ENCODE measurements around the gene SEM1.
A peak's percentile ranks its signal among the peaks of the same experiment; 100 is the strongest.
"Not testable (repeated sequence)": the region's sequence is repeated elsewhere in the genome, so short reads cannot be mapped to it uniquely, and the experiment has no call there.

The SEM1 gene

DNA sequence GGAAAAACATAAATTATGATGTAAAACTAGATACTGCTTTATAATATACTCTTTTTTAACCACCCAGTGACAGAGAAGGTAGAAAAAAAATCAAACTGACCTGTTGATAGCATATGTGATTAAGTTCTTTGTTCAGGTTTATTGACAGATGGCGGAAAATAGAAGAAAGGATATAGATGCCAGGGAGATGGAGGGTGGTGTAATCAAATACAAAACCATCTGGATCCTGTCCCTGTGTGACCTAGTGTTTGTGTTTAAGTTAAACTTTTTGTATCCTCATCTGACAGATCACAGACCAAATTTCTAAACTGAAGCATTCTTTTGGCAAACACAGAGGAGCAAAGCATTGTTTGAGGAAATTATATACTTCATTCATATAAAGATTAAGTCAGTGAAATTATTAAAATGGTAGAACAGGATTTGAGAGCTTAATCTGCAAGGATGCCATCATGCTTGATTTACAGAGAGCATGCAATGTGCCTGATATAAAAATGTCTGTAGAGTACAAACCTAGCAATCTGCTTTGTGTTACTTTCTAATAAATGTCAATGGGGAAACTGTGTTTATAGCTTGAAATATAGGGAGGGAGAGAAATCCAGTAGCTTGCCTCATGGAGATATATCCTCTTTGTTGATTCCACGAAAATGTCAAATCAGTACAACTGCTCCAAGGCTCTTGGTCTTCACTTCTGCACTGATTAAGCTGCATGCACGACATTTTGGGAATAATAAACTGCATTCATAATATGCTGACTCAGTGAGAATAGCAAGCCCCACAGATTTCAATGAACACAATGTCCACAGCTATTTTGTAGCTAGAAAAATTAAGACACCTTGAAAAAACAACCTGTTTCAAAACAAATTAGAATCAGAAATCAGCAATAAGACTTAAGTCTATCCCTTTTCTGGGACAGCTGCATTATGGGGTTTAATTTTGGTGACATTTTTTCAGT, 39.0 kb downstream of the SEM1 start:
- no peak overlapping the region for H3K4me3 Mint-ChIP-seq
- no peak for DNase-seq (ENCODE audit: low spot score in 2 of 2)
- H3K27ac Mint-ChIP-seq (ENCODE audit: low read depth), result no peak overlapping the region
- H3K4me1 Mint-ChIP-seq, result no peaks in the 10 kb centered on the region
- H3K27me3 Mint-ChIP-seq, result no peaks in the 10 kb centered on the region
- peaks cover 11% of the 10 kb centered on the region for H3K36me3 Mint-ChIP-seq (ENCODE audit: insufficient read depth)
- no peak for ATAC-seq (replicated peaks; ENCODE audit: extremely low read depth, poor library complexity, severe bottlenecking)
- no peaks in the 10 kb centered on the region for H3K9me3 Mint-ChIP-seq

DNA sequence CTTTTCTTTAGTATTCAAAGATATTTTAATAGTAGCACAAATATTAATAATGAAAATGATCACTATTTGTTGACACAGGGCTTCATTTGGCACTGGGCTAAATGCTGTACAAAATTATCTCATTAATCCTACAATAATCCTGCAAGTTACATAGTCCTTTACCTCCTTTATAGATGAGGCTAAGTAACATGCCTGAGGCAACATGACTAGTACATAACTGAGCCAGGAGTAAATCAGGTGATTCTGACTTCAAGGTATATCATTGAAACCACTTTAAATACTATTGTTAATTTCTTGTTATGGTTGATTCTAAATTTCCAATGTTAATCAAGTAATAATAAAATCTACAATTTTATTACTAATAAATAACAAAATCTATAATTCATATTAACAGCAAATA, 39.8 kb downstream of the SEM1 start:
- no peaks in the 10 kb centered on the region for H3K27me3 Mint-ChIP-seq
- DNase-seq (ENCODE audit: low spot score in 2 of 2), result no peak
- no peak for ATAC-seq (replicated peaks; ENCODE audit: extremely low read depth, poor library complexity, severe bottlenecking)
- peaks cover 4% of the 10 kb centered on the region for H3K4me1 Mint-ChIP-seq
- no peak overlapping the region for H3K27ac Mint-ChIP-seq (ENCODE audit: low read depth)
- peaks cover 11% of the 10 kb centered on the region for H3K36me3 Mint-ChIP-seq (ENCODE audit: insufficient read depth)
- H3K4me3 Mint-ChIP-seq, result no peak overlapping the region
- no peaks in the 10 kb centered on the region for H3K9me3 Mint-ChIP-seq

DNA sequence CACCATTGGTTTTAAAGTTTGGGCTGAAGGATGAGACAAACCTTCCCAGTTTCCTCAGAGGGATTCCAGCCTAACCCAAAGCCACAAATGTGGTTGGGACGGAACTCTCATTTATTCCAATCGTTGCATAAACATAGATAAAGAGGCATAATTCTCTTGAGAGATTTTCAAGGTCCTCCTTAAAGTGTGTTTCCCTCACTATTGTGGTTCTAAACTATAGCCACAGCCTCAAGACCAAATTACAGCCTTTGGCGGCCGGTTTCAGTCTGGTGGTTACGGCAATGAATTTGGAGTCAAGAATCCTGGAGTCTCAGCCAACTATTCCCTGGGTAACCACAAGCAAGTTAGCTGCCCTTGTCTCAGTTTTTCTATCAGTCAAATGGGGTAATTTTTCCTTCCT, 42.6 kb downstream of the SEM1 start:
- Mint-ChIP-seq H3K4me3 (no peak overlapping the region), H3K27ac (ENCODE audit: low read depth) (peak overlapping the region; percentile 7), H3K9me3 (no peaks in the 10 kb centered on the region), H3K4me1 (peaks cover 23% of the 10 kb centered on the region), H3K27me3 (no peaks in the 10 kb centered on the region), H3K36me3 (ENCODE audit: insufficient read depth) (peaks cover 7% of the 10 kb centered on the region)
- ATAC-seq (replicated peaks; ENCODE audit: extremely low read depth, poor library complexity, severe bottlenecking) (no peak), DNase-seq (ENCODE audit: low spot score in 2 of 2) (no peak)

DNA sequence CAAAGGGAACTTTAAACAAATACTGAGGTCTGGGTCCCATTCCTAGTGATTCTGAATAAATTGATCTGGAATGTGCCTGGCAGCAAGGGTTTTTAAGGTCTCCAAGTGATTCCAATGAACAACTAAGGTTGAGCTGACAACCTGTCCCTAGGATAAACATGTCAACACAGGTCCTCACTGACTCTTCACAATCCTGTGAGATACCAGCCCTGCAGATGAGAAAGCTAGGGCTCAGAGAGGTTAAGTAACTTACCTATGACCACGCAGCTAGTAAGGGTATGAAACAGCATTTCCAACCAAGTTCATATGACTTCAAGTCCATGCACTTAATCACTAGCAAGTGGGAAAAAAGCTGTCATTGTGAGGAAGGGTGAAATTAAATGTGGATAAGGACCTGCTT, 44.0 kb downstream of the SEM1 start:
- ATAC-seq (replicated peaks; ENCODE audit: extremely low read depth, poor library complexity, severe bottlenecking) (no peak), DNase-seq (ENCODE audit: low spot score in 2 of 2) (no peak)
- Mint-ChIP-seq H3K4me1 (peaks cover 23% of the 10 kb centered on the region), H3K9me3 (no peaks in the 10 kb centered on the region), H3K27me3 (no peaks in the 10 kb centered on the region), H3K27ac (ENCODE audit: low read depth) (no peak overlapping the region), H3K4me3 (no peak overlapping the region), H3K36me3 (ENCODE audit: insufficient read depth) (peaks cover 7% of the 10 kb centered on the region)

DNA sequence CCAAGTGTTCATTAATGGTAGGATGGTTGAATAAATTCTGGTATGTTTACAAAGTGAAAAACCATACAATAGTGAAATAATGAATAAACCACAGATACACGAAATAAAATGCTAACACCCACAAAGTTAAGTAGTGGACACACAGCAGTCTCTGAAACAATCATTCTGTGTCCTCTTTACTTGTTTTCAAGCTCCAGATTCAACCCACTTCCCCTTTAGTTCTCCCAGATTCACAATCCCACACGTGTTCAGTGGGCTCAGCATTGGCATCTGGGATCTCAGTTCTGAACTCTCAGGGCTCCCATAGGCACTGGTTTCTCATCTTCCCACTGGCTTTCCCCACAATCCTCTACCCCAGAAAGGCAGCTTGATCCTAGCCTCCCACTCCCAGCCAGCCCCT, 44.9 kb downstream of the SEM1 start:
- Mint-ChIP-seq H3K4me1 (peaks cover 23% of the 10 kb centered on the region), H3K36me3 (ENCODE audit: insufficient read depth) (peaks cover 4% of the 10 kb centered on the region), H3K27me3 (no peaks in the 10 kb centered on the region), H3K9me3 (no peaks in the 10 kb centered on the region), H3K27ac (ENCODE audit: low read depth) (peak overlapping the region; percentile 8), H3K4me3 (no peak overlapping the region)
- no peak for ATAC-seq (replicated peaks; ENCODE audit: extremely low read depth, poor library complexity, severe bottlenecking)
- DNase-seq (ENCODE audit: low spot score in 2 of 2), result no peak

DNA sequence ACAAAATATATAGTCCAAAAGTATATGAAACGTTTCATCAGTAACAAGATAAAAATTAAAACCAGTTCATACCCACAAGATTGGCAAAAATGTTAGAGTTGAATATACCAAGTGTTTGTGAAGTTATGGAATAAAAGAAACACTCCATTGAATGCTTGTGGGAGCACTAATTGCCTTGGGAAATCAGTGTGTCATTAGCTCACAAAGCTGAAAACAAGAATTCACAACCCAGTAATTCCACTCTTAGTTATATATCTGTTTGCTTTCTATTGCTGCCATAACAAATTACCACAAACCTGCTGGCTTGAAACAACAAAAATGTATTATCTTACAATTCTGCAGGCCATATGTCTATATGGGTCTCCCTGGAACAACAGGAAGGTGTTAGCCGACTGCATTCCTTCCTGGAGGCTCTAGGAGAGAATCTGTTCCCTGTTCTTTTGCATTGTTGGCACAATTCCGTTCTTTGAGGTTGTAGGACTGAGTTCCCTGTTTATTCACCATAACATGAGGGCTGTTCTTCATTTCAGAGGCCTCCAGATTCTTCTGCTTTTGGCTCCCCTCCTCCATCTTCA, 45.7 kb downstream of the SEM1 start:
- Mint-ChIP-seq H3K36me3 (ENCODE audit: insufficient read depth) (peaks cover 4% of the 10 kb centered on the region), H3K27me3 (no peaks in the 10 kb centered on the region), H3K4me3 (no peak overlapping the region), H3K9me3 (no peaks in the 10 kb centered on the region), H3K4me1 (peaks cover 23% of the 10 kb centered on the region), H3K27ac (ENCODE audit: low read depth) (peak overlapping the region; percentile 42)
- DNase-seq (ENCODE audit: low spot score in 2 of 2), result no peak
- no peak for ATAC-seq (replicated peaks; ENCODE audit: extremely low read depth, poor library complexity, severe bottlenecking)

DNA sequence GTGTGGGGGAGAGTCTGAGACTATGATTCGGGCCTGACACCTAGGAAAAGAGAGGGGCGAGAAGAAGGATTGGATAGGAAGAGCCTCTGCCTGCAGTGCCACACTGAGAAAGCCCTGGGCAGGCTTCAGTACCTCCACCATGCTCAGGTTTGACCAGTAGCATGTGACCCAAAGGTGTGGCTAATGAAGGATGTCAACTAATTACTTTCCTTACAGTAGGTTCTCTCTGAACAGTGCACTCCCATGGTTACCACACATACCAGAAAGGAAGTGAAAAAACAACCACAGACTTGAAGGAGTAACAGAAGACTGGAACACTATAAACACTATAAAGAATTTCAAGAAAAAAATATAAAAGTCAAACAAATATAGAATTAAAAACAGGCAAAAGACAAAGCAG, 46.2 kb downstream of the SEM1 start:
- no peaks in the 10 kb centered on the region for H3K27me3 Mint-ChIP-seq
- no peaks in the 10 kb centered on the region for H3K9me3 Mint-ChIP-seq
- no peak for ATAC-seq (replicated peaks; ENCODE audit: extremely low read depth, poor library complexity, severe bottlenecking)
- H3K36me3 Mint-ChIP-seq (ENCODE audit: insufficient read depth), result peaks cover under 1% of the 10 kb centered on the region
- no peak overlapping the region for H3K4me3 Mint-ChIP-seq
- peaks cover 23% of the 10 kb centered on the region for H3K4me1 Mint-ChIP-seq
- peak overlapping the region; percentile 42 for H3K27ac Mint-ChIP-seq (ENCODE audit: low read depth)
- no peak for DNase-seq (ENCODE audit: low spot score in 2 of 2)

DNA sequence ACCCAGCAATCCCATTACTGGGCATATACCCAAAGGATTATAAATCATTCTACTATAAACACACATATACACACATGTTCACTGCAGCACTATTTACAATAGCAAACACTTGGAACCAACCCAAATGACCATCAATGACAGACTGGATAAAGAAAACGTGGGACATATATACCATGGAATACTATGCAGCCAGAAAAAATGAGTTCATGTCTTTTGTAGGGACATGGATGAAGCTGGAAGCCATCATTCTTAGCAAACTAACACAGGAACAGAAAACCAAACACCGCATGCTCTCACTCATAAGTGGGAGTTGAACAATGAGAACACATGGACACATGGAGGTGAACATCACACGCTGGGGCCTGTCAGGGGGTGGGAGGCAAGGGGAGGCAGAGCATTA, 47.5 kb downstream of the SEM1 start:
- not testable (repeated sequence) for H3K9me3 Mint-ChIP-seq; DNase-seq (ENCODE audit: low spot score in 2 of 2); H3K4me3 Mint-ChIP-seq; ATAC-seq (replicated peaks; ENCODE audit: extremely low read depth, poor library complexity, severe bottlenecking); H3K27ac Mint-ChIP-seq (ENCODE audit: low read depth); H3K27me3 Mint-ChIP-seq; H3K36me3 Mint-ChIP-seq (ENCODE audit: insufficient read depth)
- H3K4me1 Mint-ChIP-seq, result peaks cover 23% of the 10 kb centered on the region

DNA sequence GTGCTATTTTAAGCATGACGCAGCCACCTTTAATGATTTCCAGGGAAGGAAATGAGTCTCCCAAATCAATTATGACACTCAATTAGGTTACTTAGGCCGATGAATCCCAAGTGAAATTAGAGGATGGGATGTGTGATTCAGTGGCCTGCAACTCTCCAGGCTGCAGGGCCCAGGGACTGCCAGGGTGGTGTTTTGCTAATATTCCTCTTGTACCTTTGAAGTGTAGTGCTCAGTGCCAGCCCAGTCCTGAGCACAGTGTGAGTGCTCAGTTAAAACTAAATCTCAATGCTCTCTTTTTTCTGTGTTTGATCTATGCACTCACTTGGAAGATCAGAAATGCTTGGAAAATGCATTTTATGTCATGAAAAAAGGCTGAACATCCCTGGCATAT, 51.6 kb downstream of the SEM1 start:
- Mint-ChIP-seq H3K36me3 (ENCODE audit: insufficient read depth) (no peaks in the 10 kb centered on the region), H3K27ac (ENCODE audit: low read depth) (no peak overlapping the region), H3K27me3 (no peaks in the 10 kb centered on the region), H3K4me3 (no peak overlapping the region), H3K9me3 (no peaks in the 10 kb centered on the region), H3K4me1 (peaks cover 6% of the 10 kb centered on the region)
- DNase-seq (ENCODE audit: low spot score in 2 of 2) (no peak), ATAC-seq (replicated peaks; ENCODE audit: extremely low read depth, poor library complexity, severe bottlenecking) (no peak)

- no peak for ATAC-seq (replicated peaks; ENCODE audit: extremely low read depth, poor library complexity, severe bottlenecking)
- DNase-seq (ENCODE audit: low spot score in 2 of 2), result no peak
- H3K4me1 Mint-ChIP-seq, result peaks cover under 1% of the 10 kb centered on the region
- no peaks in the 10 kb centered on the region for H3K27me3 Mint-ChIP-seq
- no peaks in the 10 kb centered on the region for H3K36me3 Mint-ChIP-seq (ENCODE audit: insufficient read depth)
- no peak overlapping the region for H3K4me3 Mint-ChIP-seq
- H3K27ac Mint-ChIP-seq (ENCODE audit: low read depth), result no peak overlapping the region
- H3K9me3 Mint-ChIP-seq, result no peaks in the 10 kb centered on the region
Measured at GRCh38 chr7:96657347-96658021, 52.2 kb downstream of the SEM1 start.

DNA sequence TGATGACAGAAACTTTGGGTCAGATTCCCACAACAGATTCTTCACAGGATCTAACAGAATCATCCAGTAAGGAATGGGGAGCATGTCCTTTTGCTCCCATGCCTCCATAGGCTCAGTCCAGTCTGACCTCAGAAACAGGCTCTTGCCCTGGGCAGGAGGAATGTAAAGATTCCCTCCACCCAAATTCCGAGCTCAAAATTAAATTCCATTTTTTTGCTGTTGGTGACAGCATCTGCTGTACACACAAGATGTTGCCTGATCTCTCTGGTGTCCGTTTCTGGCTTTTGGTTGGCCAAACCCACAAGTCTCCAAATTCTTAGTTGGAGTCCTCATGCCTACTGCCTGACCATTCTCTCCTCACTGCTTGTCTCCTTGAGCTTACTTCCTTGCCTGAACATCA, 53.7 kb downstream of the SEM1 start:
- H3K9me3 Mint-ChIP-seq, result no peaks in the 10 kb centered on the region
- no peak for ATAC-seq (replicated peaks; ENCODE audit: extremely low read depth, poor library complexity, severe bottlenecking)
- no peak overlapping the region for H3K4me3 Mint-ChIP-seq
- H3K27ac Mint-ChIP-seq (ENCODE audit: low read depth), result no peak overlapping the region
- no peaks in the 10 kb centered on the region for H3K4me1 Mint-ChIP-seq
- no peak for DNase-seq (ENCODE audit: low spot score in 2 of 2)
- peaks cover 2% of the 10 kb centered on the region for H3K36me3 Mint-ChIP-seq (ENCODE audit: insufficient read depth)
- H3K27me3 Mint-ChIP-seq, result no peaks in the 10 kb centered on the region

GRCh38 chr7:96654630-96655188, 54.9 kb downstream of the SEM1 start:
- Mint-ChIP-seq H3K9me3 (no peaks in the 10 kb centered on the region), H3K27me3 (no peaks in the 10 kb centered on the region)
- no peak for DNase-seq (ENCODE audit: low spot score in 2 of 2)

More at GRCh38 chr7:96654630-96655188, 54.9 kb downstream of the SEM1 start:
- H3K4me3 Mint-ChIP-seq, result no peak overlapping the region
- H3K27ac Mint-ChIP-seq (ENCODE audit: low read depth), result no peak overlapping the region
- no peak for ATAC-seq (replicated peaks; ENCODE audit: extremely low read depth, poor library complexity, severe bottlenecking)
- H3K36me3 Mint-ChIP-seq (ENCODE audit: insufficient read depth), result peaks cover 2% of the 10 kb centered on the region
- no peaks in the 10 kb centered on the region for H3K4me1 Mint-ChIP-seq

Measured in central memory CD8-positive, alpha-beta T cell (primary cell).